Endothelial cell (in vitro differentiated cells): Measurements from ENCODE around the gene ARMC7. TPM values are rescaled to one million over a fixed set of nuclear protein-coding genes. Genes with fewer than 3 reads are reported as not detected.
A peak's percentile ranks its signal among the peaks of the same experiment; 100 is the strongest.

Experiments
- DNase-seq: peaks from one replicate; pipeline ENCODE4 v3.0.0; 2021; ENCODE audit warnings: low spot score
- H3K27ac Mint-ChIP-seq: one replicate; pipeline ENCODE4 v1.8.0; 2021; ENCODE audit warnings: mixed read lengths, inconsistent platforms; ENCODE audit not compliant: unreplicated experiment
- H3K27me3 Mint-ChIP-seq: one replicate; pipeline ENCODE4 v1.8.0; 2021; ENCODE audit warnings: mild to moderate bottlenecking, moderate library complexity, mixed read lengths, inconsistent platforms; ENCODE audit not compliant: unreplicated experiment
- H3K36me3 Mint-ChIP-seq: one replicate; pipeline ENCODE4 v1.8.0; 2021; ENCODE audit warnings: mild to moderate bottlenecking, low read depth, mixed read lengths, inconsistent platforms; ENCODE audit not compliant: unreplicated experiment
- H3K4me1 Mint-ChIP-seq: one replicate; pipeline ENCODE4 v1.8.0; 2021; ENCODE audit warnings: mild to moderate bottlenecking, mixed read lengths, inconsistent platforms; ENCODE audit not compliant: unreplicated experiment
- H3K4me3 Mint-ChIP-seq: one replicate; pipeline ENCODE4 v1.8.0; 2021; ENCODE audit warnings: mild to moderate bottlenecking, mixed read lengths, inconsistent platforms; ENCODE audit not compliant: unreplicated experiment
- H3K9me3 Mint-ChIP-seq: one replicate; pipeline ENCODE4 v1.8.0; 2021; ENCODE audit warnings: mixed read lengths, inconsistent platforms; ENCODE audit not compliant: unreplicated experiment
- total RNA-seq: library from RNA; stranded (reverse); fragmentation: NEBNext Ultra II Directional; extraction: Animal tissue kit (Norgen Biotek cat#: 25700); gene quantifications from one replicate; pipeline ENCODE4 v1.2.1, GENCODE V29; 2021; ENCODE audit not compliant: unreplicated experiment
- TF ChIP-seq, protein P1 (sequence below): fragments of 200-600 bp; sonication (generic); IDR thresholded peaks from one replicate; pipeline ENCODE4 v1.5.0; 2021; ENCODE audit warnings: antibody characterized with exemption; ENCODE audit not compliant: unreplicated experiment

ARMC7 gene
- total RNA-seq, 1 donor from 2014 or later, result 43.4 TPM

DNA sequence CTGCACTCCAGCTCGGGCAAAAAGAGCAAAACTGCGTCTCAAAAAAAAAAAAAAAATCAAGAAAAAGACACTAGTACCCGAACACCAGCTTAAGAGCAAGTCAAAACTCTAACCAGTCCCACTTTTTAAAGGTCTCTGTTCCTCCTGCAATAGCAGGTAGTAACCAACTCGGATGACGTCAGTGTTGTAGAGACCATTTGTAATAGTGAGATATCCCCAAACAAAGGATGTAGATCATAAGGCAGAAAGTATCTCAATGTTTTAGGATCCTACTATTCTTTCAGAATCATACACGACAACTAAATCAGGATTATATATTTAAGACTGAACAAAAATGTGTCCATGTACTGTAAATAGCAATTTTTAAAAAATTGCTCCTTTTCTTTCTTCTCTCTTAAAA, 42.2 kb downstream of the ARMC7 start:
- DNase-seq, result no peak
- H3K27ac Mint-ChIP-seq, result peak overlapping the region; percentile 84
- peaks cover 19% of the 10 kb centered on the region for H3K36me3 Mint-ChIP-seq

DNA sequence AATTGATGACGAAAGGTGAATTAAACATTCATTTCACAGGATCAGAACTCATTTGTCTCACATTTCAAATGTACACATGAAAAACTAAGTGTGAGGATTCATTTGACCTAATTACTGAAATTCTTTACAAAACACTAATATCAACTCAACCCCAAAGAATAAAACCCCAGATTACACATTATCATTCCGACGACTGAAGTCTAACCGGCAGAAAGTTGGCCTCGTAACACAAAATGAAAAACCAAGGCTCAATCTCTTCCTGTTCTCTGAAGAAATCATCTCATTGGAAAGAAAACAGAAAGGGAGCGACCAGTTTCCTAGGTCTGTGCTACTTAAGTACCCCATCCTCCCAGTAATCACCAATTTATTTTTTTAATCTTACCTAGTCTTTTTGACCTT, 42.8 kb downstream of the ARMC7 start:
- DNase-seq, result no peak
- Mint-ChIP-seq H3K36me3 (peaks cover 14% of the 10 kb centered on the region), H3K27ac (peak overlapping the region; percentile 84), H3K27me3 (peaks cover 5% of the 10 kb centered on the region), H3K9me3 (no peaks in the 10 kb centered on the region), H3K4me1 (peaks cover 26% of the 10 kb centered on the region), H3K4me3 (peak overlapping the region; percentile 98)
- TF ChIP-seq, protein P1, sequence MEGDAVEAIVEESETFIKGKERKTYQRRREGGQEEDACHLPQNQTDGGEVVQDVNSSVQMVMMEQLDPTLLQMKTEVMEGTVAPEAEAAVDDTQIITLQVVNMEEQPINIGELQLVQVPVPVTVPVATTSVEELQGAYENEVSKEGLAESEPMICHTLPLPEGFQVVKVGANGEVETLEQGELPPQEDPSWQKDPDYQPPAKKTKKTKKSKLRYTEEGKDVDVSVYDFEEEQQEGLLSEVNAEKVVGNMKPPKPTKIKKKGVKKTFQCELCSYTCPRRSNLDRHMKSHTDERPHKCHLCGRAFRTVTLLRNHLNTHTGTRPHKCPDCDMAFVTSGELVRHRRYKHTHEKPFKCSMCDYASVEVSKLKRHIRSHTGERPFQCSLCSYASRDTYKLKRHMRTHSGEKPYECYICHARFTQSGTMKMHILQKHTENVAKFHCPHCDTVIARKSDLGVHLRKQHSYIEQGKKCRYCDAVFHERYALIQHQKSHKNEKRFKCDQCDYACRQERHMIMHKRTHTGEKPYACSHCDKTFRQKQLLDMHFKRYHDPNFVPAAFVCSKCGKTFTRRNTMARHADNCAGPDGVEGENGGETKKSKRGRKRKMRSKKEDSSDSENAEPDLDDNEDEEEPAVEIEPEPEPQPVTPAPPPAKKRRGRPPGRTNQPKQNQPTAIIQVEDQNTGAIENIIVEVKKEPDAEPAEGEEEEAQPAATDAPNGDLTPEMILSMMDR, result no peak

More for the DNA sequence above, 42.2 kb downstream of the ARMC7 start:
- Mint-ChIP-seq H3K4me3 (peak overlapping the region; percentile 98), H3K27me3 (peaks cover 5% of the 10 kb centered on the region), H3K9me3 (no peaks in the 10 kb centered on the region), H3K4me1 (peaks cover 26% of the 10 kb centered on the region)
- TF ChIP-seq, protein P1, result no peak

DNA sequence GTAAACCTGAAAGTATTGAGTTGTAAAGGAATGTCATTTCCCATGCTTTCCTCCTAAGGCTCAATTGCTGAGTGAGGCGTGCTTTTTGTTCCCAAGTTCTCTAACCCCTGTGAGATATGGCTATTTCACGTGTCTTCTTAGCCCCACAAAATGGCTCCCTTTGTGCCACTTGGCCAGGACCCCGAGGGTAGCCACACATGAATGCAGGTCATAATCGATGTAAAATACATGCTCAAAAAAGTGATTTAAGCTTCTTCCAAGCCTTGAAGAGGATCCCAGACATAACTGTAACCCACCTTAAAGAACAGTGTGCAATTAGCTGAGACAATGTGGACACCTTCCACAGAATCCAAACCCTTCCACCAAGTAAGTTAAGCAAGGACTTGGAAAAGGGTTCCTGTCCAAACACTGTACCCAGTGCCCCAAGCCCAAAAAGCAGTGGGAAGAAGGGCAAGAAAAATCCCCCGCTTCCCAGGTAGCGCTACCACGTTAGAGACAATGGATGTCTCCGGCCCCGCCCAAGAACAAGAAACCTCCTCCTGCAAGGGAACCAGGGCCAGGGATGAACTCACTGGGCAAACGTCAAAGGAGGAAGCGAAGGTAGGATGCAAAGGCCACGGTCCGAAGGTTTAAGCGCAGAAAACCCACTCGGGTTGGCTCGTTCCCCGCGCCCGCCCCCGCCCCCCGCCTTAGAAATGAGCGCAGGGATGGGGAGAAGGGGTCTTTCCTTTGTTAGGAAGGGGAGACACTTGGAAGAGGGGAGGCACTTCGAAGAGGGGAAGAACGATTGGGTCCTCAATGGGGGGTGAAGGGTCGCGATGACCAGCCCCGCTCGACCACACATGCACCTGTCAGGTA, 43.4 kb downstream of the ARMC7 start:
- Mint-ChIP-seq H3K27me3 (peaks cover 5% of the 10 kb centered on the region), H3K4me3 (peak overlapping the region; percentile 98), H3K27ac (peak overlapping the region; percentile 84), H3K9me3 (no peaks in the 10 kb centered on the region), H3K4me1 (peaks cover 26% of the 10 kb centered on the region), H3K36me3 (peaks cover 14% of the 10 kb centered on the region)
- TF ChIP-seq, protein P1, result no peak
- DNase-seq, result peak; percentile 21

DNA sequence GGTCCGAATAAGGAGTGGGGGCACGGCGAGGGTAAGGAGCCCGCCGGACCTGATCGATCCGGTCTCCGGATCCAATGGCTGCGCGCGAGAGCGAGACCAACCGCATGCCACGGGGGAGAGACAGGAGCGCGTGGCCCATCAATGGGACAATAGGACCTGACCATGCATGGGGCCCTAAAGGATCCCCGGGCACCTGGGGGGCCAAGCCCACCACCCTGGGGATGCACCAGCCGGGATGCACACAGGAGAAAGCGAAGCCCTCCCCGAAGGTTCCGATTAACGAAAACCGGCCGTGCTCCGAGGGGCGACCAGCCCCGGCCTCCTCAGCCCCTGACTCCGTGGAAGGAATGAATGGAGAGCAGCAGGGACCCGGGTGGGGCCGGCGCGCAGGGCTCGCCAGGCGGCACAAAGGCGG, 44.0 kb downstream of the ARMC7 start:
- Mint-ChIP-seq H3K27me3 (peaks cover 5% of the 10 kb centered on the region), H3K36me3 (peaks cover 8% of the 10 kb centered on the region), H3K4me1 (peaks cover 26% of the 10 kb centered on the region), H3K4me3 (peak overlapping the region; percentile 98), H3K27ac (peak overlapping the region; percentile 84), H3K9me3 (no peaks in the 10 kb centered on the region)
- peak; percentile 18 for DNase-seq
- TF ChIP-seq, protein P1, result no peak
